PC-9 (cell line): ENCODE measurements around the gene ALG5.

ENCODE experiments used
- EZH2 ChIP-seq: fragments of 200-600 bp; sonication (generic); IDR thresholded peaks from 2 replicates; pipeline ENCODE4 v1.8.0; 2017; ENCODE audit warnings: antibody characterized with exemption, low read depth
- TF ChIP-seq, protein P1 (sequence below): fragments of 200-600 bp; sonication (generic); conservative IDR thresholded peaks from 2 replicates; pipeline ENCODE4 v1.6.1; 2017; ENCODE audit warnings: mixed run types, antibody characterized with exemption, mild to moderate bottlenecking, moderate library complexity

DNA sequence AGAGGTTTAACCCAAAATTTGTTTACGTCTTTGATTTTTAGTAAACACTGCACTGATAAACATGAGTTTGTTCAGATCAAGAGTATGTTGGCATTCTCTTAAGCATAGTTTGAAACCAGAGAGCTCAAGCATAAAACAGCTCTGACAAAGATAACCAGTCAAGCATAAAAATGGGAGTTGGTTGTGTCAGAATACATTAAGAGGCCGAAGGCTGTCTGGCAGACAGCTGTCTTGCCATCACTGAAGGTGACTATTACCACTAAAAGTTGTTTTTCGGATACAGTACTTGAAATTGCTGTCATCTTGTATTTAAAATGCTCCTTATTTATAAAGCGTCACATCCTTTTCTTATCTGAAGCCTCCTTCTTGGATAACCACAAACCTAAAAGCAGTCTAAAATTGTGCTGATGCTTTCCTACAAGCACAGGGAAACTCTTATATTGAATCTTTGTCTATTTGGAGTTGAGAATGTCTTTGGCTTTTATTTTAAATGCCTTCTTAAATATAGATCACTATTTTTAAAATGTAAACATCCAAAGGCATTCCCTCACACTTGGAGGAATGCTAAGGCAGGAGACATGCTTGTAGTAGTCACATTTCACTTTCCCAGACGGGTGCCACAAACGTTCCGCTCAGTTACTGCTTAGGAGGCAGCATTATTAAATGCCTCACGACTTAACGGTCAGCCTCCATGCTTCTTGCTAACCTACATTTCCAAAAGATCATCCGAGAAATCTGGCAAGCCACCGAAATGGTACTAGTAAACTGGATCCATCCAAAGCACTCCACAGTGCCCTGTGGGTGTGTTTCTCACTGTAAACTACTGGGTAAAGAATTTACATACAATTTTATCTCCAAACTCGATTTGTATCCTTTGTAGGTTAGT, 80.7 kb downstream of the ALG5 start:
- TF ChIP-seq EZH2: no peak
- TF ChIP-seq, protein P1, sequence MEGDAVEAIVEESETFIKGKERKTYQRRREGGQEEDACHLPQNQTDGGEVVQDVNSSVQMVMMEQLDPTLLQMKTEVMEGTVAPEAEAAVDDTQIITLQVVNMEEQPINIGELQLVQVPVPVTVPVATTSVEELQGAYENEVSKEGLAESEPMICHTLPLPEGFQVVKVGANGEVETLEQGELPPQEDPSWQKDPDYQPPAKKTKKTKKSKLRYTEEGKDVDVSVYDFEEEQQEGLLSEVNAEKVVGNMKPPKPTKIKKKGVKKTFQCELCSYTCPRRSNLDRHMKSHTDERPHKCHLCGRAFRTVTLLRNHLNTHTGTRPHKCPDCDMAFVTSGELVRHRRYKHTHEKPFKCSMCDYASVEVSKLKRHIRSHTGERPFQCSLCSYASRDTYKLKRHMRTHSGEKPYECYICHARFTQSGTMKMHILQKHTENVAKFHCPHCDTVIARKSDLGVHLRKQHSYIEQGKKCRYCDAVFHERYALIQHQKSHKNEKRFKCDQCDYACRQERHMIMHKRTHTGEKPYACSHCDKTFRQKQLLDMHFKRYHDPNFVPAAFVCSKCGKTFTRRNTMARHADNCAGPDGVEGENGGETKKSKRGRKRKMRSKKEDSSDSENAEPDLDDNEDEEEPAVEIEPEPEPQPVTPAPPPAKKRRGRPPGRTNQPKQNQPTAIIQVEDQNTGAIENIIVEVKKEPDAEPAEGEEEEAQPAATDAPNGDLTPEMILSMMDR: no peak
